GM23338 (cell line): ENCODE data around the gene MYO19.
"Not testable (repeated sequence)": the region's sequence is repeated elsewhere in the genome, so short reads cannot be mapped to it uniquely, and the experiment has no call there.

ENCODE experiments used
- CTCF ChIP-seq, 2 experiments: fragments of 200-600 bp in 1 of 2; sonication (generic) in 1 of 2; conservative IDR thresholded peaks; 2 replicates each; pipeline versions ENCODE4 v1.5.1 to v1.6.1; 2016 to 2017; ENCODE audit warnings: antibody characterized with exemption in 2 of 2, low read depth in 2 of 2, mild to moderate bottlenecking in 2 of 2, moderate library complexity in 1 of 2
- EZH2 ChIP-seq: fragments of 200-600 bp; sonication (generic); IDR thresholded peaks from one replicate; pipeline ENCODE4 v1.8.0; 2017; ENCODE audit warnings: antibody characterized with exemption, mild to moderate bottlenecking, low read depth; ENCODE audit not compliant: unreplicated experiment
- REST ChIP-seq: IDR thresholded peaks from one replicate; pipeline ENCODE4 v1.6.1; 2018; ENCODE audit warnings: antibody characterized with exemption; ENCODE audit not compliant: unreplicated experiment

GRCh38 chr17:36508439-36508838, 26.2 kb downstream of the MYO19 start:
- TF ChIP-seq CTCF (conservative IDR thresholded peaks at IDR 0.05; ENCODE audit: low read depth in 2 of 2); REST; EZH2: not testable (repeated sequence)
